Activated gamma-delta T cell (primary cell): Measurements from ENCODE around the gene DLG4.

Experiments used
- DNase-seq: peaks from one replicate; lab custom pipeline; 2025; lab: John Stamatoyannopoulos, UW

DLG4 gene

DNA sequence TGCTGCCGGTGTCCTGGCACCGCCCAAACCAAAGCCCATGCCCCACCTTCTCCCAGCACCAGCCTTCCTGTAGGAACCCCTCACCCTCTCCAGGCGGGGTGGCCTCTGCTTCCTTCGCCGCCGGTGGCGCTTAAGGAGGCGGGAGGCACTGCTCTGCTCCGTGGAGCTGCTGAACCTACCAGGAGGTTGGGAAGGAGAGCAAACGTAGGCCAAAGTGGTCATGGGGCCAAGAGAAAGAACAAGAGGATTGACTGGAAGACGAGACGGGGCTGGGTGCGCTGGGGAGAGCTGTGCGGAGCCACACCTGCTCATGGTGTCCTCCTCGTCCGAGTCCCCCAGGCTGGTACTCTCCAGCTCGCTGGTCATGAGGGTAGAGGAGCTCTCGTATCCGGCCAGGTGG is 9.9 kb upstream of the DLG4 start:
- DNase-seq, result no peak

DNA sequence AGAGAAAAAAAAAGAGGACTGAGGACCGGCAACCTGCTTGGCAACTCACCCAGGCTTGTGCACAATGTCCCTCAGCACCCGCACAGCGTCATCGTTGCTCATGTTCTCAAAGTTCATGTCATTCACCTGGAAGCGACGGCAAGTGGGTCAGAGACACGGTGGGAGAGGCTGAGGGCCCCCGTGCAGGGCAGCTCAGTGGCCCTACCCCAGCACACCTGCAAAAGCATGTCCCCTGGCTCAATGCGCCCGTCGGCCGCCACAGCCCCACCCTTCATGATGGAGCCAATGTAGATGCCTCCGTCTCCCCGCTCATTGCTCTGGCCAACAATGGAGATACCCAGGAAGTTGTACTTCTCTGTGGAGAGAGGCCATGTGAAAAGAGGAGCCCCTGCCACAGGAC is 9.3 kb upstream of the DLG4 start:
- DNase-seq, result no peak

DNA sequence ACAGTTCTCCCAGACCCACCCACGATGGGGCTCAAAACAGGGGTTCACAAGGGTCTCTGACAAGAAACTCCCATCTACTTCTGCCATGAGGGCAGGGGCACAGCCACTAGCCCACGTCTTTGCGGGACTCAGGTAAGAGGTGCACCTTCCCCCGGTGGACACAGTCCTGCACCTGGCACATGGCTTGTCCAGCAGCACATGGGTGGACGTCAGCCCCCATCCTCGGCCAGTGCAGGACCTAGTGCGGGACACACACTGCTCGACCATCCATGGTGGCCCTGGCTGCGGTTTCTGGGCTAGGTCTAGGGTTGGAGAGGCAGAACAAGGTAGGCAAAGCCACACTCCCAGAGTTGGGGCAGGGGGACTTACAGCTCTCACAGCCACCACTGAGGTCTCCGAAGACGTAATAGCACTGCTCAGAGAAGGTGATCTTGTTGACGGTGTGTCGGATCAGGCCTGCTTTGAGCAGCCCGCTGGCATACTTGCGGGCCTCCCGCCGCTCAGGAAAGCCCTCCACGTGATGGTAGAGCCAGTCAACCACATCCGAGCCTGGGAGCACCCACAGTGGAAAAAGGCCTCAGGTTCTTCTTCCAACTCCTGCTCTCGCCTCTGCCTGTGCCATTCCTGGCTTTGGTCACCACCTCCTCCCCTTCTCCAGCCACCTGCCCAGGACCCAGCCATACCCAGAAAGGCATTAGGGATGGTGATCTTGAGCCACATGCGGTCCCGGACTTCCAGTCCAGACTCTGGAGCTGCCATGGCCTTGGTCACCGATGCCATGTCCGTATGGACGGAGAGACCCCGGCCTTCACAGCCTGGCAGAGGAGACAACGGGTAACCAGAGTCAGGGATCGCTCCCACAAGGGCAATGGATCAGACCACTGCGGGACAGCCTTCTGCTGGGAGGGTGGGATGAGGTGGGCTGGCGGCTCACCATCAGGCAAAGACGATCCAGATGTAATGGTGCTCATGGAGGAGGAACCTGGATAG is 7.4 kb upstream of the DLG4 start:
- no peak for DNase-seq

DNA sequence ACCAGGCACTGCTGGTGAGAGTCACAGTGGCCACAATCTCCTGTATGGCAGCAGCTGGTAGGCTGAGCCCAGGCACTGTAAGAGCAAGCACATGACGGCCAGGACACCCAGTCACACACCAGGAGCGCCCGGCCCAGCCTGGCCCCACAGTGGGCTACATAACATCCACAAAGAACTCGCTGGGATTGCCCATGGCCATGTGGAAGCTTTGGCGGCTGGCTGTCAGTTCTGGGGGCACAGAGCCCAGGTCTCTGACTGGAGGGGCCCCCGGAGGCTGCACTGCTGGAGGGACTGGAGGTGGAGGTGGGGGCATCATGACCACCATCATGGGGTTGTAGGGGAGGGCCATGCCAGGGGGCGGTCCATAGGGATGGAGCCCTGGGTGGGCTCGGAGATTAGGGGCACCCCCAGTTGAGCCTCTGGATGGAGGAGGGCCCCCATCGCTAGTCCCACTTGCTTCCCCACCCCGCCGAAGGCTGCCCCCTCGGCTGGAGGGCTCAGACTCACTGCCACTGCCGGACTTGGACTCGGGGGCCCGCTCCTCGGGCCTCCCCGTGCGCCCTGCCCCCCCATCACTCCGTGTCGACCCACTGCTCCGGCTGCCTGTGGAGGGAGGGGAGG is 6.2 kb upstream of the DLG4 start:
- DNase-seq, result no peak

DNA sequence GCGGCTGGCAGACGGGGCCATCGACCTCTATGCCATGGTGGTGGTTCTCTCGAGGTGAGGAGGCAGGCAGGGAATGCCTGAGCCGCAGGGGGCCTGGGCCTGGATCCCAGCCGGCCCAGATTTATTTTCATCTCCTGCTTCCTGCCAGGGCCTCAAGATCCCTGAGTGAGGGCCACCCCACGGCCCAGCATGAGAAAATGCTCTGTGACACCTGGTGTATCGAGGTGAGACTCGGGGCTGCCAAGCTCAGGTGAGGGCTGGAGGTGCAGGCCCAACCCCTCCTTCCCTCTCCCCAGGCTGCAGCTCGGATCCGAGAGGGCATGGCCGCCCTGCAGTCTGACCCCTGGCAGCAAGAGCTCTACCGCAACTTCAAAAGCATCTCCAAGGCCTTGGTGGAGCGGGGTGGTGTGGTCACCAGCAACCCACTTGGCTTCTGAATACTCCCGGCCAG is 5.0 kb upstream of the DLG4 start:
- DNase-seq, result no peak

DNA sequence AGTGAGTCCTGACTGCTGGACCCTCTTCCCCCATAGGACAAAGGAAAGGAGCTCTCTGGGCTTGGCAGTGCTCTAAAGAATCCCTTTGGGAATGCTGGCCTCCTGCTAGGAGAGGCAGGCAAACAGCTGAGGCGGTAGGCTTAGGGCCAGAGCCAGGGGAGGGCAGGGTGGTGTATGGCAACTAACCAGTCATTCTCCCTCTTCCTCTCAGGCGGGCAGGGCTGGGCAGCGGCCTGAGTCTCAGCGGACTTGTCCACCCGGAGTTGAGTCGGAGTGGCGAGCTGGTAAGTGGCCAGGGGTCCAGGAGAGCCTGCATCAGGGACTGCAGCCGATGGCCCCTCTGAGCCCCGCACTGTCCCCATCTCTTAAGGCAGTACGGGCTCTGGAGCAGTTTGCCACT is 4.5 kb upstream of the DLG4 start:
- no peak for DNase-seq

DNA sequence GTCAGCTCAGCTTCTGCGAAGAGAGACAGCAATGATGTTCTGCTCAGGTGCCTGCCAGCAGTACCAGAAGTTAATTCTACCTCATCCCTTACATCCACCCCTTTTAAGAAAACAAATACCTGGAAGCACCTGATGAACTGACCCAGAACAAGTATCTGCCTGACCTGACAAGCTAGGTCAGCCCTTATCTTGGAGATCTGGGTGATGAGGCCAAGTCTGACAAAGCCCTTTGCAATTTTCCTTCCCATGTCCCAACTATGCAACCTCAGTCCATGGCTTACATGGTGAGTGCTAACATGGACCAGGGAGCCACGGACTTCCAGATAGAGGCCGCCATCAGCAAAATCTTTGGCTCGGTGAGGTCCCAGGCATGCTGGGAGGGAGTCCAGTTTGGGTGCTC is 3.7 kb upstream of the DLG4 start:
- no peak for DNase-seq

DNA sequence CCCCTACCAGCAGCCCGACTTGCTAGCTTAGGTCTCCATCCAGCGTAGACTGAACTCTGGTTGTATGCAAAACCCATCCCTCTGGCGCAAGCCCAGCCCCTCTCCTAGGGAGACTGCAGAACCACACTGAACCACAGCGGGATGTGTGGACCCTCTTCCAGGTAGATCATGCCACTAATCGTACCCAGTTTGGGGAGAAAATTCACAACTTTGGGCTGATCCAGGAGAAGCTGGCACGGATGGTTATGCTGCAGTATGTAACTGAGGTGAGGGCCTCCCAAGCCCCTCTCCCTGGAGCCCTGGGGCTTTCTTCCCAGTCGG is 3.3 kb upstream of the DLG4 start:
- no peak for DNase-seq

DNA sequence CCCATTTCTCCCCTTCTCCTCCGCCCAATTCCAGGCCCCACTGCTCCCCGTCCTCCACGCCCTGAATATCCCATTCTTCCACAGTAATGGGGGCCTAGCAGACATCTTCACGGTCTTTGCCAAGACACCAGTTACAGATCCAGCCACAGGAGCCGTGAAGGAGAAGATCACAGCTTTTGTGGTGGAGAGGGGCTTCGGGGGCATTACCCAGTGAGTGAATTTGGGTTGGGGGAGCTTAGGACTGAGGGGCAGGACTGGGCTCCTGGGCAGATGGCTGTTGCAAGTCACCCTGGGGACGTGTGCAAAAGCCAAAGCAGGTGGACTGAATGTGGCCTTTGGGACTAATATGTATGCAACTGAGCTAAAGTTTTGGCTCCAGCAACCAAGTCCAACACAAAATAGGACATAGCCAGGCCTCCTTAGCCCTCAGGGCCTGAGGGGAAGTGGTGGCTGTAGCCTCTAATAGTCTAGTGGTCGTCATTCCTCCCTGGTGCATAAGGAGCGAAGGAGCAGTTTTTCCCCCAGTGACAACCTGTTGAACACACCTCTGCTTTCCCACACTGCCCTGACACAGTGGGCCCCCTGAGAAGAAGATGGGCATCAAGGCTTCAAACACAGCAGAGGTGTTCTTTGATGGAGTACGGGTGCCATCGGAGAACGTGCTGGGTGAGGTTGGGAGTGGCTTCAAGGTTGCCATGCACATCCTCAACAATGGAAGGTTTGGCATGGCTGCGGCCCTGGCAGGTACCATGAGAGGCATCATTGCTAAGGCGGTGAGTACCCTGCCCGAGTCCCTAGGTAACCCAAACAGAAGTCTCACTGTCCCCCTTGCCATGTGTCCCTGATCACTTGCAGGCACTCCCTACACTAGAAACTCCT is 2.7 kb upstream of the DLG4 start:
- no peak for DNase-seq

DNA sequence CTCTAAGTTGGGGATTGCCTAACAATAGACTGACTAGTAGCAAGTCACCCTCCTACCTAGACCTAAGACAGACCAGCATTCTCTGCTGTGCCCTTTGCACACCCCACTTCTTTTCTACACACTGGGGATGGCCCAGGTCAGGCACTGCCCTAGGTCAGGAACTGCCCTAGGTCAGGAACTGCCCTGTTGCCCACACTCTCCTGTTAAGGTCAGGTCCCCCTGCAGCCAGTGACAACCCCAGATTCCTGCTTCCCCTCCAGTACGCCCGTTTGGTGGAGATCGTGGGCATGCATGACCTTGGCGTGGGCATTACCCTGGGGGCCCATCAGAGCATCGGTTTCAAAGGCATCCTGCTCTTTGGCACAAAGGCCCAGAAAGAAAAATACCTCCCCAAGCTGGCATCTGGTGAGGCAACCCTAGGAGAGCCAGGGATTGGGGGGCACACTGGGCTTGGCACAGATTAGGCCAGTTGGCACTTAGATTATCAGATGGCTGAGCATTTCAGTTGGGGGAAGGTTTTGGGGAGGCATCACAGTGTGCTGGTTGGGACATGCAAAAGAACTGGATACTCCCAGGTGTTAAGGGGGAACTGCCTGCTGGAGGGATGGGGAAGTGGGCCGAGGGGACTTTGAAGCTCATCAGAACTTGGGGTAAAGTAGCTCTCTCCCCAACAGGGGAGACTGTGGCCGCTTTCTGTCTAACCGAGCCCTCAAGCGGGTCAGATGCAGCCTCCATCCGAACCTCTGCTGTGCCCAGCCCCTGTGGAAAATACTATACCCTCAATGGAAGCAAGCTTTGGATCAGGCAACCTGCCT is 1.8 kb upstream of the DLG4 start:
- no peak for DNase-seq

DNA sequence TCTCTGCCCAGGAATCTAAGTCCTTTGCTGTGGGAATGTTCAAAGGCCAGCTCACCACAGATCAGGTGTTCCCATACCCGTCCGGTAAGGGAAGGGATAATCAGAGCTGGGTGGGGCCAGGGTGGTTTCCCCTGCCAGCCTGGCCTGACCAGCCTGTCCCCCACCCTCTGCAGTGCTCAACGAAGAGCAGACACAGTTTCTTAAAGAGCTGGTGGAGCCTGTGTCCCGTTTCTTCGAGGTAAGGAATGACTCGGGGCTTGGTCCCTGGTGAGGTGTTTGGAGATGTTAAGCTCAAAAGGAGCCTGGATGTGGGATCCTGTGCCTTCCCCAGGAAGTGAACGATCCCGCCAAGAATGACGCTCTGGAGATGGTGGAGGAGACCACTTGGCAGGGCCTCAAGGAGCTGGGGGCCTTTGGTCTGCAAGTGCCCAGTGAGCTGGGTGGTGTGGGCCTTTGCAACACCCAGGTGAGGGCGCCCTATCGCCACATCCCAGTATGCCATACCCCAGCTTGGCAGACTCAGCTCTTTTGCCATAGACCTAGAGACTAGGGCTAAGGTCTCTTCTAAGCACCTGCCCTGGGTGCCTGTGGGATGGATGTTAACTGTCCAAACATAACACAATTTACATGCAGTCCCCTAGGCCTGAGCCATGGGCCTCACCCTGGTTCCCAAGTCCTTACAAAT is 1.1 kb upstream of the DLG4 start:
- DNase-seq, result no peak

DNA sequence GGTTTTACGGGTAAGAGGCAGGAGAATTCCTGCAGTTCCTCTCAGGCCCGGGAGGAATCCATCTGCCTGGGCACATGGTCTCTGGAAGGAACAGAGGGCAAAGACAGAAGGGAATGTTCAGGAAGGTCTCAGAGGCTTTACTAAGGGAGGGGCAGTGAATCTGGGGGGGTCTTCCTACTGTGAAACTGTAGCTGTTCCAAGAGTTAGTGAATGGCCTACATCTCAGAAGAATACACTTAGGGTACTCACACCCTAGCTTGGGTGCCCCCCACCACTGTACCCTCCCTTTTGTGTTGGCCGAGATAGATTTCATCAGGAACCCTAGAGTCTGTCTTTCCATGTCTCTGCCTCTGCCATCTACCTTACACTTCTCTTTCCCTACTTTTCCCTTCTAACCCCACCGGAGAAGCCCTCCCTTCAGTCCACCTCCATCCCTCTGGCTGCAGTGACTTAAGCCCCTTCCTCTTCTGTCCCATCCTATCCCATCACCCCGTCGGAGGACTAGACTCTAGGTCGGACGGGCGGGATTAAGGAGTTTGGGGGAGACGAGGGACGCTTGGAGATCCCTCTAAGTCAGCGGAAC is 316 bp downstream of the DLG4 start:
- no peak for DNase-seq

DNA sequence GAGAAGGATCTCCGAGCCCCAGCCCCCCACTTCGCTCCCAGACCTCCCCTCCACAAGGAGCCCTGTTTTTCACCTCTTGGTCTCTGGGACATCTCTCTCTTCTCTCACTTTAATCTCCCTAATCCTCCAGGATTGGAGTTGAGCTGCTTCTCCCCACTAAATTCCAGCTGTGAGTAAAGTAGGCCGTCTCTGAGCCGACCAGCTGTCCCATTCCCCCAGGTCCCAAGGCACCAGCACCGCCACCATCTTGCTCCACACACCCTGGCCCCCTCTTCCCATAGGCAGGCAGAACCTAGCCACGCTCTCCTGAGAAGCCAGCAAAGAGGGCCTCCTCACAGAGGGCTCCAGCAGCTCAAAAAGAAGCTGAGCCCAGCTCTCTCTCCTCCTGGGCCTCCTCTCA is 878 bp downstream of the DLG4 start:
- DNase-seq, result no peak

DNA sequence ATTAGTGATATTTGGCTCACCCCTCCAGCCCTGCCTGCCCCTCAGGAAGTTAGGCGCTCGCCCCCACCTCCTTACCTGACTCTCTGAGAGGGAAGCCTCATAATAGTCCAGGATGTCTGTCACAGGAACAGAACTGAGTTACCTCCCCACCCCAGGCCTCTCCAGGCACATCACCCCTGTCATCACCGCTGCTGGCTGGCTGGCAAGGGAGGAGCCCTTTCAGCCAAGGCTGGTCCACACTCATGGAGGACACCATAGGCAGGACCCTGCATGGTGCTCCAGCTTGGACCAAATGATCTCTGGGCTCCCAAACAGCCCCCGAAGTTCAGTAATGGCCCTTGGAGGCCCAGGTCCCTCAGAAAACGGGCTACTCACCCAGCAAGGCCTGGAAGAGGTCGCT is 1.5 kb downstream of the DLG4 start:
- no peak for DNase-seq

DNA sequence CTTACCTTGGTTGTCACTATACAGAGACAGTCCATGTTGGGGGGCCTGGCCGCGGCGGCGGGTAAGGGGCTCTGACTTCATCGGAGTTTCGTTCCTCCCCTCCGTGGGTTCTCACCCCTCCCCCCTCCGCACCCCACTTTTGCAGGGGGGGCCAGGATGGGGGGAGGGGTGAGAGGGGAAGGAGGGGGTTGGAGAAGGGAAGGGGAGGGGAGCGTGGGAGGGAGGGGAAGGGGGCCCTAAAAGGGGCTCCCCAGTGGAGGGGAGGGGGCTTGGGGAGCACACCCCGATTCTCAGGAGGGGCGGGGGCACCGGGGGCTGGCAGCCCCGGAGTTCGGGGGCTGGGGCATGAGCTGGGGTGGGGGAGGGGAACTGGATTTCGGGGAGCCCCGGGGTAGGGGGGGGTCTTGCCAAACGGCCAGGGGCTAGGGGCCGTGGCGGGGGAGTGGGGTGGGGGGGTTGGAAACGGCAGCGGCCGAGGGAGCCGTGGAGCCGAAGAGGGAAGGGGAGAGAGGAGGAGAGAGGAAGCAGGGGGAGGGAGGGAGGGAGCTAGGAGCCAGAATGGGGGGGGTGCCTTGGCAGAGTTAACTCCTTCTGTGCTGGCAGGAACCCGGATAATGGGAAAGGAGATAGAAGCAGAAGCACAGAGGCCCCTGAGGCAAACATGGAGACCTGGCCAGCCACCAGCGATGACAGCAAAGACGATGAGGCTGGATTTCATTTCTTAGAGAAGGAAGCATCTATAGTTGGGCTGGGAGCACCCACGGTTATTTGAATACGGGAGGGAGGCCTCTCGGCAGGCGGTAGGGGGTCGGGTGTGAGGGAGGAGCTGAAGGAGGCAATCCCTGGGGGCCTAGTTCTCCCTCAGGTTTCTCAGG is 2.3 kb downstream of the DLG4 start:
- DNase-seq, result no peak

DNA sequence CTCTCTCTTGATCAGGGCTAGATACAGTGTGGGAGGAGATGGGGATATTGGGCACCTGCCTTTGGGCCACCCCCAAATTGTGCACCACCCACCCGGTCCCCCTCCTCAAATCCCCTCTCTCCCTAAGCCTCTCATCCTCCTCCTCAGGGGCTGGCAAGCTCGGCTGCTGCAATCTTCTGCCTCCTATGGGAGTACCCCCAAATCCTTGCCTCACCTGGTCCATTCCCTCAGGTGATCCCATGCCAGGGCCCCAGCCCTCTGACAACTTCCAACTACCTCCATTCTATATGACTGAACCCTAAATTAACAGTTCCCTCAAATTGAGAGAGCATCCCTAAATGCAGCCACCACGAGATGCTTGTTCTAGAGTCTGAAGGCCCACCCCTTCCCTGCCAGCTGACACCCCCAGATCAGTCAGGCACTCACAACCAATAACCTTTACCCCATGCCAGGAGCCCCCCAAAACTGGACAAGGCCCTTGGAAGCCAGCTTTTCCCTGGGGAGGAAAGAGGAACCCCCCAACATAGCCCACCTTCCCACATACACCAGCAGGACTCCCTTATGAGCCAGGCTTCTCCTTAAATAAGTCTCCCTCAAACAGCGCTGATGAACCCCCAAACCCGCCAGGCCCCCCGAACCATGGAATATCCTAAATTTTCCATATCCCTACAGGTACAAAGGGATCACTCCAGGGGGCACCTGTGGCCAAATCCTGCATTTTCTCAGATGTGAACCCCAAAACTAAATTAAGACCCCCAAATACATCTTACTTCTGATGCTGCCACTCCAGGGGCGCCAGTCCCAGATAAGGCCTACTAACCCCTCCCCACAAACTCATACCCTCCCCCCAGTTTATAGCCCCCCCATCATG is 3.2 kb downstream of the DLG4 start:
- DNase-seq, result no peak

DNA sequence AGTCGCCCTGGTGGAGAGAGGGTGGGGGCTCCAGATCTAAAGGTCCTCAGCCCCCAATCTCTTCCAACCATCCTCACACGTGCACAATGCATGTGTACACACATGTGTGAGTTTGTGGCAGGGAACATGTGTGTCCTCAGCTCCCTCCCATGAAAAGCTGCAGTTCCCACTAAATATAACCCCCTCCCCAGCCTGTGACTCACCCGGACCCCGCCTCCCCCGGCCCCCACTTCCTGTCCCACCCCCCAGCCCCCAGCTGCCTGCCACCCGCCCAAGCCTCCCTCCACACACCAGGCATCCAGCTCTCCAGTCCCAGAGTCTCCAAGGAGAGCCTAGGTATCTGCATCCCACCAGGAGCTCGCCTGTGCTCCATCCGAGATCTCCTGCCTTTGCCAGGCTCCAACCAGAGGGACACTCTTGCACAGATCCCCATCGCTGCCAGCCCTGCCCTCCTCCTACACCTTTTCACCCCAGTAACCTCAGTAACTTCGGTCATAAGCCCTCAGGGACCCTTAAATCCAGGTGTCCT is 3.9 kb downstream of the DLG4 start:
- no peak for DNase-seq

DNA sequence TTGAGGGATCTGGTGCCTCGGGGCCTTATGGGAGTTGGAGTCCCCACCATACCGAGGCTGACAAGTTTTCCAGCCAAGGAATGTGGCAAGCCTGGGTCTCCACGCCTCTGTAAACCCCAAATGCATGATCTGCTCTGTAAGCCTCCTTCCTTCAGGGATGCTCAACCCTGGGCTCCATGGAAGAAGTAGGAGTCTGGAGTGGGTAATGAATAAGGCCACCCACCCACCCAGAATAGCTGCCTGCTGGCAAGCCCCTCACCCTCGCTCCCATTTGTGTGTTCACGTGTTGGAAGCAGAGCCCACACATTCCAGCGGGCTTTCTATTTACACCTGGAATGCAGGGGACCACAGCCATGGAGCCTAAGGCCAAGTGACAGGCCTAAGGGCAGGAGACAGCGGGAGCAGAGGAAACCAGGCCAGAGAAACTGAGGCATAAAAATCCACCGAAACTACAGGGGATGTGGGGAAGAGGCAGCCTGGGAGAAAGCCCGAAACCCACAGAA is 4.4 kb downstream of the DLG4 start:
- DNase-seq, result no peak
